A549 (cell line): ENCODE data around the gene DCAF10. TPM values are rescaled to one million over a fixed set of nuclear protein-coding genes. Genes with fewer than 3 reads are reported as not detected.

ENCODE experiments used
- ATAC-seq, 2 experiments: fragments of 200-7000 bp in 1 of 2; fragments of >200 bp in 1 of 2; cut with Nextera tagmentation in 1 of 2; cut with Tn5 transposase in 1 of 2; 3 replicates each; pipeline versions ENCODE4 v1.8.0 to v1.9.1; 2018 to 2020; ENCODE audit warnings: mild to moderate bottlenecking in 1 of 2, moderate library complexity in 1 of 2
- CTCF ChIA-PET: fragments of 300-600 bp; sonication (Branson Sonifier 250); formaldehyde crosslinking; extraction: SDS; loops from one replicate; lab custom pipeline; 2021; ENCODE audit warnings: antibody characterized with exemption, inconsistent platforms; lab: Yijun Ruan, JAX
- POLR2A ChIA-PET: fragments of 350-600 bp; formaldehyde crosslinking; extraction: SDS; loops from one replicate; lab custom pipeline; 2021; ENCODE audit warnings: antibody characterized with exemption, inconsistent platforms; lab: Yijun Ruan, JAX
- DNase-seq, 2 experiments: peaks; one replicate each; pipeline versions ENCODE4 v3.0.0 to v3.0.0-alpha.2; 2011 to 2016; ENCODE audit warnings: low read depth in 1 of 2, low spot score in 1 of 2
- FAIRE-seq: peaks from 2 replicates; lab custom pipeline; 2011; peaks lifted over from hg19 to GRCh38; lab: Jason Lieb, UNC
- H3K27ac ChIP-seq, 2 experiments: fragments of >200 bp; sonication (Bioruptor Twin); formaldehyde crosslinking; 3 replicates each; pipeline ENCODE4 v1.5.1; 2016 to 2017
- H3K4me1 ChIP-seq: fragments of >200 bp; sonication (Bioruptor Twin); formaldehyde crosslinking; 3 replicates; pipeline ENCODE4 v1.6.1; 2016
- H3K4me2 ChIP-seq: fragments of >200 bp; sonication (Bioruptor Twin); formaldehyde crosslinking; 3 replicates; pipeline ENCODE4 v1.6.1; 2016
- H3K4me3 ChIP-seq: fragments of >200 bp; sonication (Bioruptor Twin); formaldehyde crosslinking; 3 replicates; pipeline ENCODE4 v1.5.1; 2016
- H3K9me3 ChIP-seq: fragments of >200 bp; sonication (Bioruptor Twin); formaldehyde crosslinking; 3 replicates; pipeline ENCODE4 v1.6.1; 2016
- BCL3 ChIP-seq: fragments of >200 bp; sonication (Bioruptor Twin); formaldehyde crosslinking; IDR thresholded peaks from 3 replicates; pipeline ENCODE4 v1.6.1; 2016
- CEBPB ChIP-seq, 2 experiments: fragments of >200 bp in 1 of 2; sonication (Bioruptor Twin) in 1 of 2; formaldehyde crosslinking in 1 of 2; IDR thresholded peaks; 2 replicates each; pipeline ENCODE4 v1.6.1; 2012 to 2016
- EHF ChIP-seq: fragments of 250-450 bp; sonication (Bioruptor Pico); IDR thresholded peaks from 2 replicates; pipeline ENCODE4 v1.5.0; 2020; ENCODE audit warnings: mild to moderate bottlenecking
- ELK1 ChIP-seq: fragments of 150-350 bp; IDR thresholded peaks from 2 replicates; pipeline ENCODE4 v1.6.1; 2014; ENCODE audit warnings: low read depth, mild to moderate bottlenecking, low read length
- ESRRA ChIP-seq: fragments of 150-350 bp; IDR thresholded peaks from 2 replicates; pipeline ENCODE4 v1.6.1; 2014; ENCODE audit warnings: mild to moderate bottlenecking, low read length, borderline replicate concordance
- FOSB ChIP-seq: fragments of 250-450 bp; sonication (Bioruptor Pico); IDR thresholded peaks from 2 replicates; pipeline ENCODE4 v1.5.0; 2020; ENCODE audit warnings: mild to moderate bottlenecking, moderate library complexity
- FOSL2 ChIP-seq, 2 experiments: fragments of 450-650 bp in 1 of 2; fragments of >200 bp in 1 of 2; sonication (Bioruptor Twin) in 1 of 2; formaldehyde crosslinking; IDR thresholded peaks; 2 replicates each; pipeline versions ENCODE4 v1.5.0 to v1.6.1; 2016 to 2020; ENCODE audit warnings: mild to moderate bottlenecking in 1 of 2, moderate library complexity in 1 of 2
- HOXB5 ChIP-seq: fragments of 250-450 bp; sonication (Bioruptor Pico); IDR thresholded peaks from 2 replicates; pipeline ENCODE4 v1.5.0; 2020; ENCODE audit warnings: mild to moderate bottlenecking, moderate library complexity
- MAFK ChIP-seq: fragments of 450-650 bp; IDR thresholded peaks from 2 replicates; pipeline ENCODE4 v1.6.1; 2014; ENCODE audit not compliant: partially characterized antibody
- NR3C1 ChIP-seq: fragments of >200 bp; sonication (Bioruptor Twin); formaldehyde crosslinking; IDR thresholded peaks from 3 replicates; pipeline ENCODE4 v1.6.1; 2017
- PHF8 ChIP-seq: fragments of 200-600 bp; sonication (generic); IDR thresholded peaks from 2 replicates; pipeline ENCODE4 v1.6.1; 2016; ENCODE audit warnings: low read depth, mild to moderate bottlenecking, antibody characterized with exemption, moderate library complexity, borderline replicate concordance
- POLR2A ChIP-seq: IDR thresholded peaks from 2 replicates; pipeline ENCODE4 v1.6.1; 2012; ENCODE audit warnings: mild to moderate bottlenecking, low read length
- POLR2AphosphoS2 ChIP-seq: conservative IDR thresholded peaks from 2 replicates; pipeline ENCODE4 v1.6.1; 2012; ENCODE audit warnings: low read length, improper control_type of control experiment, inconsistent platforms
- RARB ChIP-seq: fragments of 250-450 bp; sonication (Bioruptor Pico); IDR thresholded peaks from 2 replicates; pipeline ENCODE4 v1.8.0; 2021; ENCODE audit warnings: mild to moderate bottlenecking, moderate library complexity
- RCOR1 ChIP-seq: fragments of 150-350 bp; IDR thresholded peaks from 2 replicates; pipeline ENCODE4 v1.6.1; 2014; ENCODE audit warnings: antibody characterized with exemption, low read length, low read depth
- SREBF2 ChIP-seq: fragments of 450-650 bp; IDR thresholded peaks from 2 replicates; pipeline ENCODE4 v1.6.1; 2014; ENCODE audit warnings: mild to moderate bottlenecking, moderate library complexity
- TFCP2L1 ChIP-seq: fragments of 250-450 bp; sonication (Bioruptor Pico); IDR thresholded peaks from 2 replicates; pipeline ENCODE4 v1.5.0; 2021; ENCODE audit warnings: mild to moderate bottlenecking
- ZFP36 ChIP-seq: fragments of 450-650 bp; IDR thresholded peaks from 2 replicates; pipeline ENCODE4 v1.6.1; 2014; ENCODE audit warnings: borderline replicate concordance; ENCODE audit not compliant: partially characterized antibody
- WGBS: methylation state at CpG from one replicate; pipeline ENCODE4 v1.1.6; 2017; ENCODE audit errors: missing lambda C conversion rate; 5-methylcytosine and 5-hydroxymethylcytosine counted together
- polyA plus RNA-seq, 4 experiments: library from polyadenylated mRNA; depleted of rRNA in 3 of 4; stranded (reverse); fragments of >200 nt; fragmentation: RNase III in 1 of 4; extraction: RNeasy Plus Mini Kit Qiagen cat#74134 plus additional on column Dnase treatment in 1 of 4; gene quantifications; 2 replicates in 3 of 4; 3 replicates in 1 of 4; pipeline ENCODE4 v1.2.3, GENCODE V29; 2011 to 2017
- TF ChIP-seq, protein P1 (sequence below): IDR thresholded peaks from 2 replicates; pipeline ENCODE4 v1.6.1; 2012; ENCODE audit warnings: low read depth, borderline replicate concordance
- TF ChIP-seq, protein P2 (sequence below): fragments of 200-600 bp; sonication (generic); IDR thresholded peaks from 2 replicates; pipeline ENCODE4 v1.6.1; 2016; ENCODE audit warnings: antibody characterized with exemption, mild to moderate bottlenecking, moderate library complexity

DCAF10 gene
- polyA plus RNA-seq, 2 of the 4 experiments (the other 2 are of a cell fraction): 11.5 to 25.8 TPM

DNA sequence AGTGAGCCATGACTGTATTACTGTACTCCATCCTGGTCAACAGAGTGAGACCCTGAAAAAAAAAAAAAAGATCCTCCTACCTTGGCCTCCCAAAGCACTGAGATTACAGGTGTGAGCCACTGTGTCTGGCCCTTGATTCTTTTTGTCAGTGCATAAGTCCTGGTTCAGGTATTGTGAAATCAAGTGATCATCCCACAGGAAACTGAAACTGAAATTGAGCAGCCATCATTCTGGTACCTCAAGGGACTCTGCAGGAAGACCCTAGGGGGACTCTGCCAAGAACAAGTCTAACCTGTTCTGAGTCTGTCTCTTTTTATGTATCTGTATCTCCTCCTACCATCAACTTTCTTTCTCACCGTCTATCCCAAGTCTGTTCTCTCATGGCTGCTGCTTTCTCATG, 1.9 kb upstream of the DCAF10 start:
- POLR2A ChIA-PET: interaction anchor here (4.9 kb wide), 1 partner anchor 14 kb away, joined by 40 read pairs; the partner anchor contains the start of gene EXOSC3
- WGBS: 94% methylated on average over 1 of the region's 1 CpG
- H3K27ac ChIP-seq: no peak overlapping the region
- DNase-seq (no peak), FAIRE-seq (no peak), ATAC-seq (no peak)
- H3K9me3 ChIP-seq: no peaks in the 10 kb centered on the region
- H3K4me2 ChIP-seq: no peak overlapping the region
- peaks cover 21% of the 10 kb centered on the region for H3K4me1 ChIP-seq
- TF ChIP-seq BCL3 (no peak), SREBF2 (no peak), TFCP2L1 (CRISPR knock-in tag) (no peak), MAFK (no peak)
- TF ChIP-seq, protein P1, sequence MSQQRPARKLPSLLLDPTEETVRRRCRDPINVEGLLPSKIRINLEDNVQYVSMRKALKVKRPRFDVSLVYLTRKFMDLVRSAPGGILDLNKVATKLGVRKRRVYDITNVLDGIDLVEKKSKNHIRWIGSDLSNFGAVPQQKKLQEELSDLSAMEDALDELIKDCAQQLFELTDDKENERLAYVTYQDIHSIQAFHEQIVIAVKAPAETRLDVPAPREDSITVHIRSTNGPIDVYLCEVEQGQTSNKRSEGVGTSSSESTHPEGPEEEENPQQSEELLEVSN: no peak
- TF ChIP-seq, all 56 proteins: peak for 0
- CTCF ChIA-PET: interaction anchor here (1.0 kb wide), 1 partner anchor 14 kb away, joined by 3 read pairs; the partner anchor contains the start of gene EXOSC3
- no peak overlapping the region for H3K4me3 ChIP-seq

DNA sequence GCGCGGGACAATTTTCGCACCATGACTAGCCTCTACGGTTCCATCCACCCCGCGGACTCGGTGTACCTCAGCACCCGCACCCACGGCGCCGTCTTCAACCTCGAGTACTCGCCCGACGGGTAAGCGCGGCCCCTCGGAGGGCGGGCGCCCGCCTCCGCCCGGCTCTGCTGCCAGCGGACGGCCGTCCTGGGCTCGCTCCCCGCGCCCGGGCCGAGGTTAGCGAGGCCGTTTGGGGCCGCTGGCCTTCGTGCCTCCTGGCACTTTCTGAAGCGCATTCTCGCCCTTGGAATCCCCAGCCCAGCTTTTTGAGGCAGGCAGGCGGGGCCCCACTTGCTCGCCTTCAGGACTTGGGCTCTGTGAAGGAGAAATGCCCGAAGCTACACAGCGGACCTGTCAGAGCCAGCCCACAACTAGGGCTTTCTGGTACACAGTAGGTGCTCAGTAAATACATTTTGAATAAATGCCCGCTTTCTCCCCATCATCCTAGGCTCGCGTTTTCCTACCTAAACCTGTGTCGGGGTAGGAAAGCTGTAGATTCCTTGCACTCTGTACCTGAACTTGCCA, 772 bp downstream of the DCAF10 start:
- peak overlapping the region; percentile 91 for H3K4me2 ChIP-seq
- ChIA-PET POLR2A (interaction anchor here (0.6 to 4.9 kb wide), 5 partner anchors 10 to 209 kb away, joined by 3 to 40 read pairs (median 7); partner anchors contain the start of genes EXOSC3 and TOMM5), CTCF (interaction anchor here (0.9 to 1.8 kb wide), 4 partner anchors 16 to 319 kb away, joined by 4 to 9 read pairs (median 6); partner anchors contain the start of gene EXOSC3)
- H3K27ac ChIP-seq: peak overlapping the region; percentile 93 to 98
- H3K4me1 ChIP-seq: peaks cover 21% of the 10 kb centered on the region
- TF ChIP-seq FOSB (CRISPR knock-in tag) (no peak), POLR2A (0 out of 2 replicates have a peak, but pooled peaks have one; percentile 6), HOXB5 (CRISPR knock-in tag) (no peak)
- H3K4me3 ChIP-seq: peak overlapping the region; percentile 86
- 1% methylated on average over 15 of the region's 45 CpGs for WGBS
- no peaks in the 10 kb centered on the region for H3K9me3 ChIP-seq
- DNase-seq (peak in 1 of 2 experiments; percentile 12), ATAC-seq (peak; percentile 51 to 68), FAIRE-seq (no peak)

DNA sequence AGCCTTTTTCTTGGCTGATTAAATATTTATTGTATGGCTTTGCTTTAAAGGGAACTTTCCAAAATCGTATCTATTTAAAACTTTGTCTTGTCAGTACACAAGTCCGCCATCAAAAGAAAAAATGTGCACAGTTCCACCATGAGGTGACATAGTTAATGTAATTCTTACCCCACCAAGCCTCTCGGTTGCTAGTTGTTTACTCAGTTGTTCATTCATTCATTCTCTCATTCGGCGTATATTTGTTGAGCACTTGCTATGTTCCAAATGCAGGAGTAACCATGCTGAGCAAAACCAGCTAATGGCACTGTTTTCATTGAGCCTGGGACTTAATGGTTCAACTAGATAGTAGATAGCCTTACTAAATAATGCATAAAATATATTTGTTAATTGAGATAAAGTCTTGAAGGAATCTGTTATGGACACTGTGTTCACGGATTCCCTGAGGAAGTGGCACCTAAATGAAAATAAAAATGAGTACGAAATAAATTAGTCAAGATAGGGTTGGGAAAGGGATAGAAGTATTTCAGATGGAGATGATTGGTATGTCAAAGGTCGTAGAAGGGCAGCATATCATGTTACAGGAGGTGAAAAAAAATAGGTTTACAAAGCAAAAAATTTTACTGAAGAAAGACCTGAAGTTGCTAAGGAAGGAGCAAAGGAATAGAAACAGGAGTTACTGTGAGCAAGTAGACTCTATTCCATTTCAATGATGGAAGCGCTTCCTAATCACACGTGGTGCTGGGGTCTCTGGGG, 1.5 kb downstream of the DCAF10 start:
- TF ChIP-seq RCOR1: no peak
- no peak for TF ChIP-seq FOSL2 (IDR thresholded peaks at IDR 0.05)
- no peak for TF ChIP-seq FOSL2 (CRISPR knock-in tag; IDR thresholded peaks at IDR 0.05)
- TF ChIP-seq BCL3: no peak
- no peak for TF ChIP-seq EHF (CRISPR knock-in tag)
- no peak for TF ChIP-seq CEBPB (IDR thresholded peaks at IDR 0.05)
- no peak for TF ChIP-seq ELK1
- TF ChIP-seq ZFP36: no peak
- no peak for TF ChIP-seq NR3C1
- TF ChIP-seq, protein P2, sequence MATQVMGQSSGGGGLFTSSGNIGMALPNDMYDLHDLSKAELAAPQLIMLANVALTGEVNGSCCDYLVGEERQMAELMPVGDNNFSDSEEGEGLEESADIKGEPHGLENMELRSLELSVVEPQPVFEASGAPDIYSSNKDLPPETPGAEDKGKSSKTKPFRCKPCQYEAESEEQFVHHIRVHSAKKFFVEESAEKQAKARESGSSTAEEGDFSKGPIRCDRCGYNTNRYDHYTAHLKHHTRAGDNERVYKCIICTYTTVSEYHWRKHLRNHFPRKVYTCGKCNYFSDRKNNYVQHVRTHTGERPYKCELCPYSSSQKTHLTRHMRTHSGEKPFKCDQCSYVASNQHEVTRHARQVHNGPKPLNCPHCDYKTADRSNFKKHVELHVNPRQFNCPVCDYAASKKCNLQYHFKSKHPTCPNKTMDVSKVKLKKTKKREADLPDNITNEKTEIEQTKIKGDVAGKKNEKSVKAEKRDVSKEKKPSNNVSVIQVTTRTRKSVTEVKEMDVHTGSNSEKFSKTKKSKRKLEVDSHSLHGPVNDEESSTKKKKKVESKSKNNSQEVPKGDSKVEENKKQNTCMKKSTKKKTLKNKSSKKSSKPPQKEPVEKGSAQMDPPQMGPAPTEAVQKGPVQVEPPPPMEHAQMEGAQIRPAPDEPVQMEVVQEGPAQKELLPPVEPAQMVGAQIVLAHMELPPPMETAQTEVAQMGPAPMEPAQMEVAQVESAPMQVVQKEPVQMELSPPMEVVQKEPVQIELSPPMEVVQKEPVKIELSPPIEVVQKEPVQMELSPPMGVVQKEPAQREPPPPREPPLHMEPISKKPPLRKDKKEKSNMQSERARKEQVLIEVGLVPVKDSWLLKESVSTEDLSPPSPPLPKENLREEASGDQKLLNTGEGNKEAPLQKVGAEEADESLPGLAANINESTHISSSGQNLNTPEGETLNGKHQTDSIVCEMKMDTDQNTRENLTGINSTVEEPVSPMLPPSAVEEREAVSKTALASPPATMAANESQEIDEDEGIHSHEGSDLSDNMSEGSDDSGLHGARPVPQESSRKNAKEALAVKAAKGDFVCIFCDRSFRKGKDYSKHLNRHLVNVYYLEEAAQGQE: no peak
- no peak for TF ChIP-seq POLR2AphosphoS2
- no peak for TF ChIP-seq RARB (CRISPR knock-in tag)
- TF ChIP-seq ESRRA: no peak
- TF ChIP-seq PHF8: no peak
- peak overlapping the region; percentile 86 for H3K4me3 ChIP-seq
- no peak for FAIRE-seq
- no peak for ATAC-seq
- DNase-seq: no peak
- H3K27ac ChIP-seq: peak overlapping the region; percentile 93 to 98
- peak overlapping the region; percentile 91 for H3K4me2 ChIP-seq
- POLR2A ChIA-PET: interaction anchor here (2.3 kb wide), 1 partner anchor 210 kb away, joined by 10 read pairs; the partner anchor contains the start of gene TOMM5
- WGBS: 34% methylated on average over 10 of the region's 10 CpGs
- CTCF ChIA-PET: interaction anchor here (1.3 kb wide), 1 partner anchor 111 kb away, joined by 4 read pairs; no protein-coding TSS in a partner anchor
- peaks cover 21% of the 10 kb centered on the region for H3K4me1 ChIP-seq
- no peaks in the 10 kb centered on the region for H3K9me3 ChIP-seq
